B cell (primary cell): Measurements from ENCODE around the gene CFAP119. TPM values are rescaled to one million over a fixed set of nuclear protein-coding genes. Genes with fewer than 3 reads are reported as not detected.

Source experiments
- ATAC-seq: fragments of 200-7000 bp; cut with Tn5 transposase; one replicate; pipeline ENCODE4 v1.10.0; 2021; ENCODE audit warnings: low read depth, mild to moderate bottlenecking, moderate number of reproducible peaks, moderate library complexity
- CTCF ChIA-PET: fragments of 350-600 bp; sonication (Branson Sonifier 250); formaldehyde crosslinking; loops from one replicate; lab custom pipeline; 2021; ENCODE audit warnings: antibody characterized with exemption, inconsistent platforms; lab: Charles Lee
- POLR2A ChIA-PET: fragments of 350-600 bp; sonication (Branson Sonifier 250); formaldehyde crosslinking; loops from one replicate; lab custom pipeline; 2021; ENCODE audit warnings: antibody characterized with exemption; lab: Charles Lee
- DNase-seq: peaks from one replicate; pipeline ENCODE4 v3.0.0; 2013
- H2AFZ ChIP-seq: 2 replicates; pipeline ENCODE4 v1.6.1; 2012; ENCODE audit warnings: mild to moderate bottlenecking, low read depth, low read length; ENCODE audit not compliant: insufficient read depth, poor library complexity, severe bottlenecking
- H3K27ac ChIP-seq, 2 donors: 1 replicate in 1 of 2; 2 replicates in 1 of 2; pipeline ENCODE4 v1.5.1; 2012 to 2013; ENCODE audit warnings: low read length in 2 of 2, mild to moderate bottlenecking in 2 of 2, moderate library complexity in 1 of 2
- H3K27me3 ChIP-seq, 4 experiments: fragments of 200-600 bp in 1 of 4; sonication (generic) in 1 of 4; replicated peaks in 1 of 4; 1 replicate in 2 of 4; 2 replicates in 2 of 4; pipeline versions ENCODE4 v1.6.1 to v1.7.0; 2013 to 2016; ENCODE audit warnings: low read length in 3 of 4, mild to moderate bottlenecking in 2 of 4, mixed read lengths in 1 of 4, moderate library complexity in 1 of 4; ENCODE audit not compliant: insufficient read depth in 4 of 4, control insufficient read depth in 3 of 4; ENCODE audit errors: control extremely low read depth in 1 of 4
- H3K36me3 ChIP-seq, 2 experiments: replicated peaks in 1 of 2; 1 replicate in 1 of 2; 2 replicates in 1 of 2; pipeline versions ENCODE4 v1.6.1 to v1.7.1; 2013; ENCODE audit warnings: low read length in 1 of 2; ENCODE audit not compliant: insufficient read depth in 2 of 2, control insufficient read depth in 1 of 2; ENCODE audit errors: control extremely low read depth in 1 of 2, extremely low read depth in 1 of 2
- H3K4me1 ChIP-seq, 2 donors: fragments of 200-600 bp in 1 of 2; sonication (generic) in 1 of 2; 1 replicate in 1 of 2; 2 replicates in 1 of 2; pipeline versions ENCODE4 v1.5.1 to v1.6.1; 2013 to 2017; ENCODE audit warnings: low read length in 2 of 2; ENCODE audit not compliant: control insufficient read depth in 2 of 2, insufficient read depth in 2 of 2
- H3K4me2 ChIP-seq: replicated peaks from 2 replicates; pipeline ENCODE3; 2012; ENCODE audit warnings: mild to moderate bottlenecking, low read depth, low read length; ENCODE audit not compliant: poor library complexity, severe bottlenecking
- H3K4me3 ChIP-seq, 5 experiments: fragments of 200-600 bp in 1 of 5; sonication (generic) in 1 of 5; 1 replicate in 3 of 5; 2 replicates in 2 of 5; pipeline versions ENCODE4 v1.5.1 to v1.7.0; 2011 to 2016; ENCODE audit warnings: low read length in 4 of 5, mild to moderate bottlenecking in 4 of 5, low read depth in 2 of 5, control low read depth in 1 of 5, moderate library complexity in 1 of 5; ENCODE audit not compliant: insufficient read depth in 1 of 5; ENCODE audit errors: control extremely low read depth in 1 of 5, extremely low read depth in 1 of 5
- H3K79me2 ChIP-seq: fragments of 200-600 bp; sonication (generic); one replicate; pipeline ENCODE4 v1.6.0; 2016; ENCODE audit warnings: low read length; ENCODE audit not compliant: control insufficient read depth, insufficient read depth
- H3K9ac ChIP-seq: fragments of 200-600 bp; sonication (generic); 2 replicates; pipeline ENCODE4 v1.6.1; 2017; ENCODE audit warnings: mild to moderate bottlenecking, low read length, moderate library complexity
- H3K9me3 ChIP-seq, 3 donors: one replicate each; pipeline versions ENCODE4 v1.6.1 to v1.7.1; 2013; ENCODE audit warnings: low read length in 2 of 3; ENCODE audit not compliant: control insufficient read depth in 2 of 3, insufficient read depth in 1 of 3; ENCODE audit errors: control extremely low read depth in 1 of 3
- H4K20me1 ChIP-seq: 2 replicates; pipeline ENCODE4 v1.6.0; 2012; ENCODE audit warnings: mild to moderate bottlenecking, low read length; ENCODE audit not compliant: insufficient read depth, control insufficient read depth, poor library complexity, severe bottlenecking
- H3K27ac Mint-ChIP-seq: one replicate; pipeline ENCODE4 v1.8.0; 2021; ENCODE audit warnings: mixed read lengths
- H3K27me3 Mint-ChIP-seq: one replicate; pipeline ENCODE4 v1.8.0; 2021; ENCODE audit warnings: mixed read lengths
- H3K4me1 Mint-ChIP-seq: one replicate; pipeline ENCODE4 v1.8.0; 2021; ENCODE audit warnings: mixed read lengths
- H3K4me3 Mint-ChIP-seq: one replicate; pipeline ENCODE4 v1.8.0; 2021; ENCODE audit warnings: mixed read lengths
- H3K9me3 Mint-ChIP-seq: one replicate; pipeline ENCODE4 v1.8.0; 2022; ENCODE audit warnings: mixed read lengths; ENCODE audit not compliant: insufficient read depth
- EZH2 ChIP-seq: IDR thresholded peaks from 2 replicates; pipeline ENCODE4 v1.6.1; 2012; ENCODE audit warnings: borderline replicate concordance, low read depth, mild to moderate bottlenecking, moderate library complexity, low read length; ENCODE audit not compliant: insufficient read depth, poor library complexity, severe bottlenecking
- WGBS: methylation state at CpG from one replicate; pipeline ENCODE4 v1.1.5; 2013; ENCODE audit warnings: missing lambda C conversion rate; ENCODE audit not compliant: insufficient coverage; 5-methylcytosine and 5-hydroxymethylcytosine counted together
- intact Hi-C: fragments of 100-400 bp; cut with micrococcal nuclease; formaldehyde crosslinking; loops from one replicate; pipeline ENCODE4 v1.10.0; 2022
- polyA plus RNA-seq: library from polyadenylated mRNA; depleted of rRNA; stranded (reverse); fragments of >200 nt; gene quantifications from 2 replicates; pipeline ENCODE4 v1.2.3, GENCODE V29; 2012
- total RNA-seq, 2 donors: library from RNA; stranded (reverse); fragments of 120-200 nt in 1 of 2; gene quantifications; 1 replicate in 1 of 2; 2 replicates in 1 of 2; pipeline versions ENCODE4 v1.2.3 to v1.2.4, GENCODE V29; 2013 to 2022
- TF ChIP-seq, protein P1 (sequence below): fragments of 200-600 bp; IDR thresholded peaks from one replicate; pipeline ENCODE4 v1.8.0; 2022; ENCODE audit warnings: antibody characterized with exemption, mild to moderate bottlenecking

Gene CFAP119
- total and polyA plus RNA-seq, 2 donors (not counting 1 experiment from before 2014, with no cell fraction given), result 8.5 to 11.7 TPM

DNA sequence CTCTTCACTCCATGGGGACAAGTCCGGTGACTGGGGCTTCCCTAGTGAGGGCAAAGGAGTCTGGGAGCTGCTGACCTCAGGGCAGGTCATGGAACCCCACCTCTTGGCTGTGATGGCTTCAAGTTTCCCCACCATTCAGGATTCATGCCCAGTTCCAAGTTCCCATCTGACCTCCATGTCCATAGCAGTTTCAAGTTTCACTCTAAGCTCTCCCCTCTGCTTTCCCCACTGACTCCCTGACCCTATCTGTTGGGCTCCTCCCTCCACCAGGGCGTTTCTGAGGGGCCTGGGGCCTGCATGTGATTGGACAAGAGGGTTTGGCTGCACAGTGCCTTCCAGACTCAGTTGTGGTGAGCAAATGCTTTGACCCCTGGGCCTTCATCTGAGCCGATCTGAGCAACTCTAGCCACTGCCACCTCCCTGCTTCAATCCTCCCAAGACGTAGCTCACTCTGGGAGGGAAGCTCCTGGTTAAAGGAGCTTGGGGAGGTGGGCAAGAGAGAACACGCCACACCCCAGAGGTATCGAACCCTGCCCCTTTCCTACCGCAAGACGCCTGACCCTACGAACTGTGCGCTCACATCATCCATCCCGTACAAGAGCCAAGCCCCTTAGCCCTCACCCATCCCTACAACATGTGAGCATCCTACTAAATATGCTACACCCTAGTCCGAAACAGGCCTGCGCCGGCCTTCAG is 16.8 kb upstream of the CFAP119 start:
- Histone ChIP-seq H3K36me3 (peaks cover 0 to 3% of the 10 kb centered on the region in 2 experiments), H3K27me3 (peaks cover 0 to 19% (median 6%) of the 10 kb centered on the region in 4 experiments), H3K9ac (no peak overlapping the region), H3K27ac (no peak overlapping the region), H3K4me2 (no peak overlapping the region), H3K4me1 (peaks cover 10 to 15% of the 10 kb centered on the region in 2 donors), H3K9me3 (no peaks in the 10 kb centered on the region), H3K4me3 (no peak overlapping the region), H3K79me2 (no peaks in the 10 kb centered on the region), H4K20me1 (peaks cover 25% of the 10 kb centered on the region), H2AFZ (no peak overlapping the region)
- ChIA-PET CTCF (interaction anchor here (0.6 kb wide), 1 partner anchor 184 kb away, joined by 4 read pairs; no protein-coding TSS in a partner anchor), POLR2A (no interaction called here)
- no peak for DNase-seq
- H3K27me3 Mint-ChIP-seq, result peaks cover 15% of the 10 kb centered on the region
- 99% methylated on average over 11 of the region's 14 CpGs for WGBS
- intact Hi-C loops, result no loop called here
- H3K4me3 Mint-ChIP-seq, result no peak overlapping the region
- H3K27ac Mint-ChIP-seq, result no peak overlapping the region
- peaks cover 25% of the 10 kb centered on the region for H3K4me1 Mint-ChIP-seq
- no peaks in the 10 kb centered on the region for H3K9me3 Mint-ChIP-seq
- TF ChIP-seq, protein P1, sequence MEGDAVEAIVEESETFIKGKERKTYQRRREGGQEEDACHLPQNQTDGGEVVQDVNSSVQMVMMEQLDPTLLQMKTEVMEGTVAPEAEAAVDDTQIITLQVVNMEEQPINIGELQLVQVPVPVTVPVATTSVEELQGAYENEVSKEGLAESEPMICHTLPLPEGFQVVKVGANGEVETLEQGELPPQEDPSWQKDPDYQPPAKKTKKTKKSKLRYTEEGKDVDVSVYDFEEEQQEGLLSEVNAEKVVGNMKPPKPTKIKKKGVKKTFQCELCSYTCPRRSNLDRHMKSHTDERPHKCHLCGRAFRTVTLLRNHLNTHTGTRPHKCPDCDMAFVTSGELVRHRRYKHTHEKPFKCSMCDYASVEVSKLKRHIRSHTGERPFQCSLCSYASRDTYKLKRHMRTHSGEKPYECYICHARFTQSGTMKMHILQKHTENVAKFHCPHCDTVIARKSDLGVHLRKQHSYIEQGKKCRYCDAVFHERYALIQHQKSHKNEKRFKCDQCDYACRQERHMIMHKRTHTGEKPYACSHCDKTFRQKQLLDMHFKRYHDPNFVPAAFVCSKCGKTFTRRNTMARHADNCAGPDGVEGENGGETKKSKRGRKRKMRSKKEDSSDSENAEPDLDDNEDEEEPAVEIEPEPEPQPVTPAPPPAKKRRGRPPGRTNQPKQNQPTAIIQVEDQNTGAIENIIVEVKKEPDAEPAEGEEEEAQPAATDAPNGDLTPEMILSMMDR, result no peak
- no peak for TF ChIP-seq EZH2
- no peak for ATAC-seq

DNA sequence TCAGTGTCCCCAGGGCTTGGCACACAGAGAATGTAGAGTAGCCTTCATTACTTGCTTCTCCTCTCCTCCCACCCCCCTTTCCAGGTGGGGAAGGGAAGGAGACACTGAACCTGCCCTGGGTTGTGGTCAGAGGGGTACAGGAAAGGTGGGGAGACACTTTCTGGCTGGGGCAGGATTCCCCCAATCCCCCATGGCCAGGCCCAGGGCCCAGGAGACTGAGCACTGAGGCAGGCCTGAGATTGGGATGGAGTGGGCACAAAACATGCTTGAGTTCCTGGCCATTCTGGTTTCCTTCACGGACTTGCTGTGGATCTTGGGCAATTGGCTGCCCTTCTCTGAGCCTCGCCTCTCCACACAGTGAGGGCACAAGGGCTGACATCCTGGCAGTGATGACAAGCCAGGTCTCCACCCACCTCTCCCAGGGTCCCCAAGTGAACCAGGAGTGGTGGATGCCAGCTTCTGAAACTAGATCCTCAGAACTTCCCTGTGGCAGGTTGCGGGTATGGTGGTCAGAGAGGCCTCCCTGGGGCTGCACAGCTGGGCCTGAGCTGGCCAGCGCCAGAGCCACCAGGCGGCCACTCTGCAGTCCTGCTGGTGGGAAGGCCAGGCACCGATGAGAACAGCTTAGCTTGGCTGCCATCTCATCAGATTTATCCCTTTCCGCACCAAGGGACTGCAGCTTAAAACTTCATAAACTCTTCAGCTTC is 15.9 kb upstream of the CFAP119 start:
- Histone ChIP-seq H3K79me2 (no peaks in the 10 kb centered on the region), H4K20me1 (peaks cover 32% of the 10 kb centered on the region), H3K36me3 (peaks cover 0 to 12% of the 10 kb centered on the region in 2 experiments), H3K4me3 (no peak overlapping the region), H3K27ac (no peak overlapping the region), H3K9ac (no peak overlapping the region), H3K4me1 (peaks cover 10 to 15% of the 10 kb centered on the region in 2 donors), H3K27me3 (peaks cover 0 to 19% (median 6%) of the 10 kb centered on the region in 4 experiments), H3K4me2 (no peak overlapping the region), H3K9me3 (no peaks in the 10 kb centered on the region), H2AFZ (no peak overlapping the region)
- ChIA-PET CTCF (no interaction called here), POLR2A (no interaction called here)
- Mint-ChIP-seq H3K9me3 (no peaks in the 10 kb centered on the region), H3K4me1 (peaks cover 25% of the 10 kb centered on the region), H3K4me3 (peak overlapping the region; percentile 67), H3K27me3 (peaks cover 15% of the 10 kb centered on the region), H3K27ac (no peak overlapping the region)
- intact Hi-C loops, result no loop called here
- no peak for TF ChIP-seq EZH2
- TF ChIP-seq, protein P1, result no peak
- ATAC-seq (no peak), DNase-seq (no peak)
- WGBS, result 94% methylated on average over 6 of the region's 7 CpGs
